Measurements from ENCODE around the gene CELA2B.

The CELA2B gene

DNA sequence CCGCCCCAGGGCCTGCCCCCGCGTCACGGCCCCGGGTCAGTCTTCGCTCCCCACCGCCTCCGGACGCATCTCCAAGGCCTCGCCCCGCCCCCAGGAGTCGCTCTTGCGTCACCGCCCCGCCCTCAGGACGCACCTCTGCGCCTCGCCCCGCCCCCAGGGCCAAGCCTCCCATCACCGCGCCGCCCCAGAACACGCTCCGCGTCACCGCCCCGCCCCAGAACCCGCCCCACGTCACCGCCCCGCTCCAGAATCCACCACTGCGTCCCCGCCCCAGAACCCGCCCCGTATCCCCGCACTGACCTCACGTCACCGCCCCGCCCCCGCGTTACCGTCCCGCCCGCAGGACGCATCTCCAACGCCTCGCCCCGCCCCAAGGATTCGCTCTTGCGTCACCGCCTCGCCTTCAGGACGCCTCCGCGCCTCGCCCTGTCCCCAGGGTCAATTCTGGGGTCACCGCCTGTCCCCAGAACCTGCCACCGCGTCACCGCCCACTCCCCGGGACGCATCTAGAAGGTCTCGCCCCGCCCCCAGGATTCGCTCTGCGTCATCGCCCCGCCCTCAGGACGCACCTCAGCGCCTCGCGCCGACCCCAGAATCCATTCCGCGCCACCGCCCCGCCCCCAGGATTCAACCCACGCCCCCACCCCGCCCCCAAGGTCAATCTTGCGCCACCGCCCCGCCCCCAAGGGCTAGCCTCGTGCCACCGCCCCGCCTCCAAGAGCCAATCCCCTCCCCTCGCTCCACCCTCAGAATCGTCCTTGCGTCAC, 48.6 kb downstream of the CELA2B start:
- DNase-seq, result peak; percentile 97
- Histone ChIP-seq H3K36me3 (no peaks in the 10 kb centered on the region), H3K27me3 (no peaks in the 10 kb centered on the region), H3K4me3 (ENCODE audit: low read depth, low read length) (peak overlapping the region; percentile 47), H3K4me1 (no peaks in the 10 kb centered on the region; the same call in 1 of the 2 replicates), H3K9me3 (no peaks in the 10 kb centered on the region)
- no peak for TF ChIP-seq CTCF (IDR thresholded peaks at IDR 0.05; ENCODE audit: low read depth, low read length)

DNA sequence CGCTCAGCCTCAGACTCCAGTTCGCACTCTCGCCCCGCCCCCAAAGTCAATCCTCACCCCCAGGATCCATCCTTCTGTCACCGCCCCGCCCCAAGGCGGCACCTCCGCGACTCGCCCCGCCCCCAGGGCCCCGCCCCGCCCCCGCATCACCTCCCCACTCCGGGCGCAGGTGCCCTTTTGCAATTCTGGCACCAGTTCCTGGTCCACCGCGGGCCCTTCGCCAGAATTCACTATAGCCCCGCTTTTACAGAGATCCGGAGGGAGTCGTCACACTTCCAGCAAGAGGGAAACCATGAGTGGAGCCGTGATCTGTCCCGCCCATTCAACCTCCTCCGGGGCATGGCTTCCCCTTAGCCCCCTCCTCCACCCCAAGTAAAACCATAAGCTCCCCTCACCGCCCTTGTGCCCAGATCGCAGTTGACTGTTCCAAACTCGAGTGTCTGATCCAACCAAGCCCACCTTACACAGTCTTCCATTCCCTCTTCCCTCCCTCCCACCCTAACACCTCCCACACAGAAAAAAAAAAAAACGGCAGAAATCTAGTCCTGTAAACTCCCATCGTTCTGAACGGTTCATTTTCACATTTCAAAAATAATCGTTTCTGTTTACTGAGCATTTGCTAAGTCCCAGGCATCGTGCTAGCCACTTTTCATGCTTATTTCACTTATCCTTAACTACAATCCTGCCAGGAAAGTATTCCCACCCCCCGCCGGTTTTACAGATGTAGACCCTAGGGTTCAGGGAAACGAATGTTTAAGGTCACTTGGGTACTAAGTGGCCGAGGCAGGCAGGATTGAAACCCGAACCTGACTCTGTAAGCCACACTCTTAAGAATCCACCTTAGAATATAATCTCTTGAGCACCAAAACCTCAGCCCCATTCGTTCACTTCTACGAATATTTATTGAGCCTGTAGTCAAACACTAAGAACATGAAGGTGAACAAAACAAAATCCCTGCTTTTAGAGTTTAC, 49.4 kb downstream of the CELA2B start:
- H3K4me3 ChIP-seq (ENCODE audit: low read depth, low read length), result peak overlapping the region; percentile 58
- H3K9me3 ChIP-seq, result no peaks in the 10 kb centered on the region
- DNase-seq, result no peak
- TF ChIP-seq CTCF (IDR thresholded peaks at IDR 0.05; ENCODE audit: low read depth, low read length), result no peak
- H3K27me3 ChIP-seq, result no peaks in the 10 kb centered on the region
- no peaks in the 10 kb centered on the region; the same call in 1 of the 2 replicates for H3K4me1 ChIP-seq
- no peaks in the 10 kb centered on the region for H3K36me3 ChIP-seq

GRCh38 chr1:15526021-15526489, 50.2 kb downstream of the CELA2B start:
- no peaks in the 10 kb centered on the region for H3K36me3 ChIP-seq
- H3K9me3 ChIP-seq, result no peaks in the 10 kb centered on the region
- H3K4me3 ChIP-seq (ENCODE audit: low read depth, low read length), result peak overlapping the region; percentile 58
- TF ChIP-seq CTCF (IDR thresholded peaks at IDR 0.05; ENCODE audit: low read depth, low read length), result no peak
- no peak for DNase-seq
- H3K27me3 ChIP-seq, result no peaks in the 10 kb centered on the region
- no peaks in the 10 kb centered on the region; the same call in 1 of the 2 replicates for H3K4me1 ChIP-seq

GRCh38 chr1:15526490-15527339, 50.8 kb downstream of the CELA2B start, which contains the start of gene DNAJC16:
TSS of gene DNAJC16 (plus strand) at chr1:15526848. CDS start at chr1:15529106, 2,258 bp downstream.
- no peaks in the 10 kb centered on the region for H3K36me3 ChIP-seq
- H3K4me3 ChIP-seq (ENCODE audit: low read depth, low read length), result peak within 1 kb of the TSS; percentile 77
- no peaks in the 10 kb centered on the region; the same call in 1 of the 2 replicates for H3K4me1 ChIP-seq
- peak; percentile 21 for TF ChIP-seq CTCF (IDR thresholded peaks at IDR 0.05; ENCODE audit: low read depth, low read length)
- H3K9me3 ChIP-seq, result no peaks in the 10 kb centered on the region
- H3K27me3 ChIP-seq, result no peaks in the 10 kb centered on the region
- peak; percentile 94 for DNase-seq

DNA sequence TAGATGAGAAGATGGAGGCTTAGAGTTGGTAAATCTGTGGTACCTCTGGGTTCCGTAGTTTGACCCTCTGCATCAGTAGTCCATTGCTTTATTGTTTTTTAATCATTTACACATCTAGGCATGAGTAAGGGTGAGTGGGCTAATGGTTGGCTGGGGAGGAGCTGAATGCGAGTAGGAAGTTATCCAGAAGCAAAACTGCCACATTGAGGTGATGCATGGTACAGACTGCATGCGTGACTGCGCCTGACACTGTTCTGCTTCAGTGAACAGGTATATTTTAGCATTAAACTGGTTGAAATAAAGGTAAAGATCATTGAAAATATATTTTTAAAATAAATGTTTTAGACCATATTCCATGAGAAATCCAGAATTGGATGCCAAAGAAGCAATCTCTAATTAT, 55.1 kb downstream of the CELA2B start:
- Histone ChIP-seq H3K36me3 (no peaks in the 10 kb centered on the region), H3K4me1 (no peaks in the 10 kb centered on the region), H3K27me3 (no peaks in the 10 kb centered on the region), H3K9me3 (no peaks in the 10 kb centered on the region), H3K4me3 (ENCODE audit: low read depth, low read length) (no peak overlapping the region)
- no peak for TF ChIP-seq CTCF (IDR thresholded peaks at IDR 0.05; ENCODE audit: low read depth, low read length)
- no peak for DNase-seq
